Activated B cell treated with CpG ODN at 0.5 μM for 24 hours (primary cell): Measurements from ENCODE around the gene PRR30. TPM values are rescaled to one million over a fixed set of nuclear protein-coding genes. Genes with fewer than 3 reads are reported as not detected.
"Not testable (repeated sequence)": the region's sequence is repeated elsewhere in the genome, so short reads cannot be mapped to it uniquely, and the experiment has no call there.

Experiments
- ATAC-seq: fragments of 200-7000 bp; cut with Tn5 transposase; one replicate; pipeline ENCODE4 v1.10.0; 2021; ENCODE audit warnings: low read depth, mild to moderate bottlenecking, moderate library complexity
- CTCF ChIA-PET: fragments of 350-600 bp; sonication (Branson Sonifier 250); formaldehyde crosslinking; loops from one replicate; lab custom pipeline; 2021; ENCODE audit warnings: antibody characterized with exemption; lab: Charles Lee
- POLR2A ChIA-PET: fragments of 350-600 bp; sonication (Branson Sonifier 250); formaldehyde crosslinking; loops from one replicate; lab custom pipeline; 2021; ENCODE audit warnings: antibody characterized with exemption; lab: Charles Lee
- DNase-seq: peaks from one replicate; pipeline ENCODE4 v3.0.0; 2022
- H3K27ac Mint-ChIP-seq: one replicate; pipeline ENCODE4 v1.8.0; 2020; ENCODE audit warnings: mixed read lengths
- H3K27me3 Mint-ChIP-seq: one replicate; pipeline ENCODE4 v1.8.0; 2021; ENCODE audit warnings: mixed read lengths
- H3K36me3 Mint-ChIP-seq: one replicate; pipeline ENCODE4 v1.8.0; 2021; ENCODE audit warnings: low read depth, mixed read lengths
- H3K4me1 Mint-ChIP-seq: one replicate; pipeline ENCODE4 v1.8.0; 2021; ENCODE audit warnings: mixed read lengths
- H3K4me3 Mint-ChIP-seq: one replicate; pipeline ENCODE4 v1.8.0; 2020; ENCODE audit warnings: mild to moderate bottlenecking, mixed read lengths
- H3K9me3 Mint-ChIP-seq: one replicate; pipeline ENCODE4 v1.8.0; 2020; ENCODE audit warnings: mixed read lengths
- CTCF ChIP-seq: fragments of 200-600 bp; IDR thresholded peaks from one replicate; pipeline ENCODE4 v1.8.0; 2022; ENCODE audit warnings: antibody characterized with exemption, mild to moderate bottlenecking
- intact Hi-C: fragments of 100-400 bp; cut with micrococcal nuclease; formaldehyde crosslinking; loops from one replicate; pipeline ENCODE4 v1.15.1; 2024
- total RNA-seq: library from RNA; stranded (reverse); gene quantifications from 2 replicates; pipeline ENCODE4 v1.2.3, GENCODE V29; 2022

The PRR30 gene
- total RNA-seq, 1 donor from 2014 or later, result not detected

GRCh38 chr2:27117995-27118524 lies 21.1 kb downstream of the PRR30 start:
- H3K4me3 Mint-ChIP-seq, result no peak overlapping the region
- CTCF ChIA-PET, result no interaction called here

GRCh38 chr2:27115519-27115918 lies 23.7 kb downstream of the PRR30 start:
- no peak overlapping the region for H3K27ac Mint-ChIP-seq
- intact Hi-C loops, result no loop called here
- TF ChIP-seq CTCF, result no peak
- ATAC-seq (no peak), DNase-seq (no peak)
- POLR2A ChIA-PET, result no interaction called here
- H3K4me1 Mint-ChIP-seq, result peaks cover 11% of the 10 kb centered on the region
- peaks cover 25% of the 10 kb centered on the region for H3K27me3 Mint-ChIP-seq
- no peak overlapping the region for H3K4me3 Mint-ChIP-seq
- H3K9me3 Mint-ChIP-seq, result no peaks in the 10 kb centered on the region
- no peaks in the 10 kb centered on the region for H3K36me3 Mint-ChIP-seq
- CTCF ChIA-PET, result no interaction called here

More at GRCh38 chr2:27117995-27118524, 21.1 kb downstream of the PRR30 start:
- DNase-seq, result no peak
- H3K27me3 Mint-ChIP-seq, result peaks cover 33% of the 10 kb centered on the region
- H3K9me3 Mint-ChIP-seq, result no peaks in the 10 kb centered on the region
- intact Hi-C loops, result loop anchor here (2.0 kb wide), 1 partner anchor 17 kb away; the partner anchor contains the start of gene PREB
- no peaks in the 10 kb centered on the region for H3K36me3 Mint-ChIP-seq
- ATAC-seq, result no peak
- no peak overlapping the region for H3K27ac Mint-ChIP-seq
- POLR2A ChIA-PET, result no interaction called here
- no peak for TF ChIP-seq CTCF
- H3K4me1 Mint-ChIP-seq, result peaks cover 13% of the 10 kb centered on the region

DNA sequence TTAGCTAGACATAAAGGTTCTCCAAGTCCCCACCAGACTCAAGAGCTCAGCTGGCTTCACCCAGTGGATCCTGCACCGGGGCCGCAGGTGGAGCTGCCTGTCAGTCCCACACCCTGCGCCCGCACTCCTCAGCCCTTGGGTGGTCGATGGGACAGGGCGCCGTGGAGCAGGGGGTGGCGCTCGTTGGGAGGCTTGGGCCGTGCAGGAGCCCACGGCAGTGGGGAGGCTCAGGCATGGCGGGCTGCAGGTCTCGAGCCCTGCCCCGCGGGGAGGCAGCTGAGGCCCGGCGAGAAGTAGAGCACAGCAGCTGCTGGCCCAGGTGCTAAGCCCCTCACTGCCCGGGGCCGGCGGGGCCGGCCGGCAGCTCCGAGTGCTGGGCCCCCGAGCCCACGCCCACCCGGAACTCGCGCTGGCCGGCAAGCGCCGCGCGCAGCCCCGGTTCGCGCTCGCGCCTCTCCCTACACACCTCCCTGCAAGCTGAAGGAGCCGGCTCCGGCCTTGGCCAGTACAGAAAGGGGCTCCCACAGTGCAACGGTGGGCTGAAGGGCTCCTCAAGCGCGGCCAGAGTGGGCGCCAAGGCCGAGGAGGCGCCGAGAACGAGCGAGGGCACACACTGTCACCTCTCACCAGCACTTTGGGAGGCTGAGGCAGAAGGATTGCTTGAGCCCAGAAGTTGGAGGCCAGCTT lies 27.7 kb downstream of the PRR30 start:
- intact Hi-C loops, H3K27ac Mint-ChIP-seq, POLR2A ChIA-PET, H3K36me3 Mint-ChIP-seq, ATAC-seq, H3K4me3 Mint-ChIP-seq, H3K9me3 Mint-ChIP-seq, H3K27me3 Mint-ChIP-seq, CTCF ChIA-PET, H3K4me1 Mint-ChIP-seq, DNase-seq: not testable (repeated sequence)

DNA sequence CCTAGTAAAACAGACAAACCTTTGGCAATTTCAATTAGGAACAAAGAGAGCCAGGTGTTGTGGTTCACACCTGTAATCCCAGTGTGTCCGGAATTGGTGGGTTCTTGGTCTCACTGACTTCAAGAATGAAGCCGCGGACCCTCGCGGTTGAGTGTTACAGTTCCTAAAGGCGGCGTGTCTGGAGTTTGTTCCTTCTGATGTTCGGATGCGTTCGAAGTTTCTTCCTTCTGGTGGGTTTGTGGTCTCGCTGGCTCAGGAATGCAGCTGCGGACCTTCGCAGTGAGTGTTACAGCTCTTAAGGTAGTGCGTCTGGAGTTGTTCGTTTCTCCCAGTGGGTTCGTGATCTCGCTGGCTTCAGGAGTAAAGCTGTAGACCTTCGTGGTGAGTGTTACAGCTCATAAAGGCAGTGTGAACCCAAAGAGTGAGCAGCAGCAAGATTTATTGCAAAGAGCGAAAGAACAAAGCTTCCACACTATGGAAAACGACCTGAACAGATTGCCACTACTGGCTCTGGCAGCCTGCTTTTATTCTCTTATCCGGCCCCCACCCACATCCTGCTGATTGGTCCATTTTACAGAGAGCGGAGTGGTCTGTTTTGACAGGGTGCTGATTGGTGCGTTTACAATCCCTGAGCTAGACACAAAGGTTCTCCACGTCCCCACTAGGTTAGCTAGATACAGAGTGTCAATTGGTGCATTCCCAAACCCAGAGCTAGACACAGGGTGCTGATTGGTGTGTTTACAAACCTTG lies 28.4 kb downstream of the PRR30 start:
- H3K36me3 Mint-ChIP-seq, H3K9me3 Mint-ChIP-seq, H3K27me3 Mint-ChIP-seq, ATAC-seq, H3K4me3 Mint-ChIP-seq, CTCF ChIA-PET, H3K4me1 Mint-ChIP-seq, intact Hi-C loops, H3K27ac Mint-ChIP-seq, POLR2A ChIA-PET, DNase-seq: not testable (repeated sequence)

- peaks cover 6% of the 10 kb centered on the region for H3K27me3 Mint-ChIP-seq
- ATAC-seq, result no peak
- DNase-seq, result no peak
Observed at GRCh38 chr2:27109083-27109482, 30.1 kb downstream of the PRR30 start.

More at GRCh38 chr2:27109083-27109482, 30.1 kb downstream of the PRR30 start:
- POLR2A ChIA-PET, result no interaction called here
- no peaks in the 10 kb centered on the region for H3K9me3 Mint-ChIP-seq
- no peak for TF ChIP-seq CTCF
- no peak overlapping the region for H3K4me3 Mint-ChIP-seq
- no peaks in the 10 kb centered on the region for H3K4me1 Mint-ChIP-seq
- CTCF ChIA-PET, result no interaction called here
- intact Hi-C loops, result no loop called here
- no peak overlapping the region for H3K27ac Mint-ChIP-seq
- H3K36me3 Mint-ChIP-seq, result no peaks in the 10 kb centered on the region
